ENCODE results near the gene ZNF76.

Gene ZNF76

GRCh38 chr6:35282472-35282871, 22.9 kb downstream of the ZNF76 start:
- no peak for DNase-seq (ENCODE audit: low read depth, low spot score)
- H3K27ac ChIP-seq: no peak overlapping the region
- no peaks in the 10 kb centered on the region for H3K9me3 ChIP-seq (ENCODE audit: low read depth, low read length)
- TF ChIP-seq POLR2AphosphoS5 (IDR thresholded peaks at IDR 0.05; ENCODE audit: borderline replicate concordance, low read depth, low read length) (no peak), FOXP2 (optimal IDR thresholded peaks at IDR 0.05; ENCODE audit: control extremely low read depth, extremely low read length, insufficient read depth) (no peak), EZH2 (IDR thresholded peaks at IDR 0.05) (no peak)
- no peak overlapping the region for H3K9ac ChIP-seq (ENCODE audit: insufficient read length)
- peaks cover 18% of the 10 kb centered on the region for H3K36me3 ChIP-seq (ENCODE audit: insufficient read depth, low read length)
- no peak overlapping the region for H3K4me3 ChIP-seq

DNA sequence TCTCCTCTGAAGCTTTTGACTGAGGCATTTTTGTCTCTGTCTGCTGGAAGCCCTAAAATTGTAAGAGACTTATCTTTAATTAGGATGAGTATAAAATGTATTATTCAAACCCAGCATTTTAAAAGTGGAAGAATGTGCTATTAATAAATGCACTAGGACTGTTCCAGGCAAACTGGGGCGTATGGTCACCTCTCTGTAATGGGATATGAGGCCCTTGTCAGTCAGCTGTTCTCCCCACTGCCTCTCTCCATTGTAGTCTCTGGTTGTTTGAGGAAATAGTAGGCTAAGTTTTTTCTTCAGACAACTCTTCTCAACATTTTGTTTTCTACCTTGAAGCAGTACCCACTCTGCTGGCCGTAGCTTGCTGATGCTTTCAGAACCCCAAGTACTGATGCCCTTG, 23.8 kb downstream of the ZNF76 start:
- no peaks in the 10 kb centered on the region for H3K9me3 ChIP-seq (ENCODE audit: low read depth, low read length)
- no peak overlapping the region for H3K9ac ChIP-seq (ENCODE audit: insufficient read length)
- no peak overlapping the region for H3K27ac ChIP-seq
- DNase-seq (ENCODE audit: low read depth, low spot score): no peak
- H3K4me3 ChIP-seq: no peak overlapping the region
- no peak for TF ChIP-seq FOXP2 (optimal IDR thresholded peaks at IDR 0.05; ENCODE audit: control extremely low read depth, extremely low read length, insufficient read depth)
- no peak for TF ChIP-seq EZH2 (IDR thresholded peaks at IDR 0.05)
- no peak for TF ChIP-seq POLR2AphosphoS5 (IDR thresholded peaks at IDR 0.05; ENCODE audit: borderline replicate concordance, low read depth, low read length)
- peaks cover 25% of the 10 kb centered on the region for H3K36me3 ChIP-seq (ENCODE audit: insufficient read depth, low read length)

DNA sequence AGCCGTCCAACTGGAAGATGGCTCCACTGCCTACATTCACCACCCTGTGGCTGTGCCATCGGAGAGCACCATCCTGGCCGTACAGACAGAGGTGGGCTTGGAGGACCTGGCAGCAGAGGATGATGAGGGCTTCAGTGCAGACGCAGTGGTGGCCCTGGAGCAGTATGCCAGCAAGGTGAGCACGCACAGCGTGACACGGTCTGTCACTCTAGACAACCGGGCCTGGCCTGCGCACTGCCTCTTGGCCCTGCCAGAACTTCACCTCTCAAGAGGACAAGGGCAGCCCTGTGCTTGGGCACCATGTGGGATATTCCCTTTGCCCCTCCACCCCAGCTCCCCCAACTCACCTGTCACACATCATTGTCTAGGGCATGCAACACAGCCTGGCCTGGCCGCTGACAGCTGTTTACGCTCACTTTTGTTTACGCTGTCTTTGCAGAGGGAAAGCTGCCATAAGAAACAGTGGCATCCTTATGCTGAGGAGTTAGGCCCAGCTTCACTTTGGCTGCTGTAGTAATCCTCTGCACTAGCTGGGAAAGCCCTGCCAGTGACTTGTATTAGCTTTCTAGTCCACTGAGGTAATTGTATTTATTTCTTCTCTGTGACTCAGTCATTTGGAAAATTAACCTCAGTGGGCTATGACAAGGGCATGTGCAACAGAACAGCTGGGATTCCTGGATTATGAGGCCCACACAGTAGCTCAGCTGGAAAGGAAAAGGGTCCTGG, 28.3 kb downstream of the ZNF76 start:
- H3K36me3 ChIP-seq (ENCODE audit: insufficient read depth, low read length): peaks cover 21% of the 10 kb centered on the region
- no peaks in the 10 kb centered on the region for H3K9me3 ChIP-seq (ENCODE audit: low read depth, low read length)
- no peak for DNase-seq (ENCODE audit: low read depth, low spot score)
- H3K4me3 ChIP-seq: no peak overlapping the region
- no peak overlapping the region for H3K27ac ChIP-seq
- no peak for TF ChIP-seq FOXP2 (optimal IDR thresholded peaks at IDR 0.05; ENCODE audit: control extremely low read depth, extremely low read length, insufficient read depth)
- no peak for TF ChIP-seq EZH2 (IDR thresholded peaks at IDR 0.05)
- TF ChIP-seq POLR2AphosphoS5 (IDR thresholded peaks at IDR 0.05; ENCODE audit: borderline replicate concordance, low read depth, low read length): no peak
- no peak overlapping the region for H3K9ac ChIP-seq (ENCODE audit: insufficient read length)

DNA sequence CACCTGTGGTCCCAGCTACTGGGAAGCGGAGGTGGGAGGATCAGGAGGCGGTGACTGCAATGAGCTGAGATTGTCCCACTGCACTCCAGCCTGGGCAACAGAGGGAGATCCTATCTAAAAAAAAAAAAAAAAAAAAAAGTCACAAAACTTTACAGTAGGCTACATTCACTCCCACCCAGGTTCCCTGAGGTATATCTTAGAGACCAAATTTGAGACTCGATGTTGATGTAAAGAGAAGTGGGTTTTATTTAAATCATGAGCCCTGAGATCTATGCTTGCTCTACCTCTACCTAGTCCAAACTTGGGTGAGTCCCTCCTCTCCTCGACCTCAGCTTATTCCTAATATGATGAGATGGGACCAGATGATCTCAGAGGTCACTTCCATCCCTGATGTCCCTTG, 29.3 kb downstream of the ZNF76 start:
- Histone ChIP-seq H3K9me3 (ENCODE audit: low read depth, low read length) (no peaks in the 10 kb centered on the region), H3K4me3 (no peak overlapping the region), H3K9ac (ENCODE audit: insufficient read length) (no peak overlapping the region), H3K27ac (no peak overlapping the region), H3K36me3 (ENCODE audit: insufficient read depth, low read length) (peaks cover 21% of the 10 kb centered on the region)
- no peak for TF ChIP-seq EZH2 (IDR thresholded peaks at IDR 0.05)
- no peak for DNase-seq (ENCODE audit: low read depth, low spot score)

DNA sequence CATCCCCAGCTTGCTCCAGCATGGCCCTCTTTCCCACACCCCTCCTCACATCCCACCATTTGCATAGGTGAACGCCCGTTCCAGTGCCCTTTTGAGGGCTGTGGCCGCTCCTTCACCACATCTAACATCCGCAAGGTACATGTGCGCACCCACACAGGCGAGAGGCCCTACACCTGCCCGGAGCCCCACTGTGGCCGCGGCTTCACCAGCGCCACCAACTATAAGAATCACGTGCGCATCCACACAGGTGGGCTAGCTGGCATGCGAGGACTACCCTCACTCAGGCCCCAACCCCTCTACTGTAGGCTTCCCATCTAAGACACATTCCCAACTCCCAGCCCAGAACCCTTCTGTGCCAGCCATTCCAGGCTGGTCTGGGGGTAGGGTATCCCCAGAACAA, 32.0 kb downstream of the ZNF76 start:
- no peak for TF ChIP-seq EZH2 (IDR thresholded peaks at IDR 0.05)
- TF ChIP-seq POLR2AphosphoS5 (IDR thresholded peaks at IDR 0.05; ENCODE audit: borderline replicate concordance, low read depth, low read length): no peak
- no peak for TF ChIP-seq FOXP2 (optimal IDR thresholded peaks at IDR 0.05; ENCODE audit: control extremely low read depth, extremely low read length, insufficient read depth)
- Histone ChIP-seq H3K36me3 (ENCODE audit: insufficient read depth, low read length) (peaks cover 17% of the 10 kb centered on the region), H3K9me3 (ENCODE audit: low read depth, low read length) (no peaks in the 10 kb centered on the region), H3K4me3 (no peak overlapping the region), H3K9ac (ENCODE audit: insufficient read length) (no peak overlapping the region), H3K27ac (no peak overlapping the region)
- DNase-seq (ENCODE audit: low read depth, low spot score): no peak

DNA sequence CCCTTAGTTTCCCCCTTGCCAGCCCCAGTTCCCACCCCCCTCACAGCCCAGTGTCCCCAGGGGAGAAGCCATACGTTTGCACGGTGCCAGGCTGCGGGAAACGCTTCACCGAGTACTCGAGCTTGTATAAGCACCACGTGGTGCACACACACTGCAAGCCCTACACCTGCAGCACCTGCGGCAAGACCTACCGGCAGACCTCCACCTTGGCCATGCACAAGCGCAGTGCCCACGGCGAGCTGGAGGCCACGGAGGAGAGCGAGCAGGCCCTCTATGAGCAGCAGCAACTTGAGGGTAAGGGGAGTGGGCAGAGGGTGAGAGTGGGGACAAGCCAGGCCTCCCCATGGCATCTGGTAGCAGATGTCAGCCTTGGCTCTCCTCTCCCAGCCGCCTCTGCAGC, 33.0 kb downstream of the ZNF76 start:
- Histone ChIP-seq H3K36me3 (ENCODE audit: insufficient read depth, low read length) (peaks cover 14% of the 10 kb centered on the region), H3K9me3 (ENCODE audit: low read depth, low read length) (no peaks in the 10 kb centered on the region), H3K9ac (ENCODE audit: insufficient read length) (no peak overlapping the region), H3K27ac (no peak overlapping the region), H3K4me3 (no peak overlapping the region)
- DNase-seq (ENCODE audit: low read depth, low spot score): no peak
- TF ChIP-seq FOXP2 (optimal IDR thresholded peaks at IDR 0.05; ENCODE audit: control extremely low read depth, extremely low read length, insufficient read depth) (no peak), EZH2 (IDR thresholded peaks at IDR 0.05) (no peak), POLR2AphosphoS5 (IDR thresholded peaks at IDR 0.05; ENCODE audit: borderline replicate concordance, low read depth, low read length) (no peak)

GRCh38 chr6:35293681-35294080, 34.1 kb downstream of the ZNF76 start:
- H3K9ac ChIP-seq (ENCODE audit: insufficient read length): no peak overlapping the region
- H3K4me3 ChIP-seq: no peak overlapping the region
- peaks cover 8% of the 10 kb centered on the region for H3K36me3 ChIP-seq (ENCODE audit: insufficient read depth, low read length)
- no peak for TF ChIP-seq POLR2AphosphoS5 (IDR thresholded peaks at IDR 0.05; ENCODE audit: borderline replicate concordance, low read depth, low read length)
- no peak for TF ChIP-seq FOXP2 (optimal IDR thresholded peaks at IDR 0.05; ENCODE audit: control extremely low read depth, extremely low read length, insufficient read depth)
- no peak for TF ChIP-seq EZH2 (IDR thresholded peaks at IDR 0.05)
- no peak for DNase-seq (ENCODE audit: low read depth, low spot score)
- no peak overlapping the region for H3K27ac ChIP-seq
- no peaks in the 10 kb centered on the region for H3K9me3 ChIP-seq (ENCODE audit: low read depth, low read length)

DNA sequence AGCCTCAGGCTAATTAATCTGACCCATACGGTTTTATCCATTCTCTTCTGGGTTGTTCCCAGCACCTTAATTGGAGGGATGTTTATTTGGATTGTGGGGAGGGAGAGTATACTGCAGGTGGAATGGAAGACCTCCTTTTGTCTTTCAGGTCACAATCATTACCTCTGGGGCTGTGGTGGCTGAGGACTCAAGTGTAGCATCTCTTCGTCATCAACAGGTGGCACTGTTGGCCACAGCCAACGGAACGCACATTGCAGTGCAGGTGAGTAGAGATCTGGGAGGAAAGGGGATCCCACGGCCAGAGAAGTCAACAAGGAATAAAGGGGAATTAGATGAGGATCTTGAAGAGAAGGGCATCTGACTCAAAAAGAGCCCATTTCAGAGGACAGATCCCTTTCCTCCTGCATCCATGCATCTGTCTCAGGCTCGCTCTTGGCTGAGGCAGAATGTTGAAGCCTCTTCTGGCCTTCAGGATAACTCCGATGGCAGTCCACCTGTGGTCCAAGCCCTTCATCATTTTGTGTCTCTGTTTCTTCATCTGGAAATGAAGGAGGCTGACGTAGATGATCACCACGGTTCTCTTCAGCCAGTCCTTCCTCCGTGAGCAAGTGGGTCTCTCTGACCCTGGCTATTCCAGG, 34.9 kb downstream of the ZNF76 start:
- TF ChIP-seq EZH2 (IDR thresholded peaks at IDR 0.05): no peak
- Histone ChIP-seq H3K4me3 (no peak overlapping the region), H3K27ac (no peak overlapping the region), H3K9me3 (ENCODE audit: low read depth, low read length) (no peaks in the 10 kb centered on the region), H3K36me3 (ENCODE audit: insufficient read depth, low read length) (peaks cover 8% of the 10 kb centered on the region), H3K9ac (ENCODE audit: insufficient read length) (no peak overlapping the region)
- no peak for DNase-seq (ENCODE audit: low read depth, low spot score)

GRCh38 chr6:35295036-35295435, 35.5 kb downstream of the ZNF76 start:
- TF ChIP-seq POLR2AphosphoS5 (IDR thresholded peaks at IDR 0.05; ENCODE audit: borderline replicate concordance, low read depth, low read length) (no peak), EZH2 (IDR thresholded peaks at IDR 0.05) (no peak), FOXP2 (optimal IDR thresholded peaks at IDR 0.05; ENCODE audit: control extremely low read depth, extremely low read length, insufficient read depth) (no peak)
- no peak overlapping the region for H3K9ac ChIP-seq (ENCODE audit: insufficient read length)
- H3K27ac ChIP-seq: no peak overlapping the region
- H3K4me3 ChIP-seq: no peak overlapping the region
- H3K9me3 ChIP-seq (ENCODE audit: low read depth, low read length): no peaks in the 10 kb centered on the region
- H3K36me3 ChIP-seq (ENCODE audit: insufficient read depth, low read length): peaks cover 8% of the 10 kb centered on the region
- DNase-seq (ENCODE audit: low read depth, low spot score): no peak
